Neural cell (in vitro differentiated cells): ENCODE measurements around the gene VPS8.

Experiments
- CTCF ChIP-seq: fragments of 450-650 bp; IDR thresholded peaks from 2 replicates; pipeline ENCODE4 v1.5.1; 2014; ENCODE audit warnings: antibody characterized with exemption, mild to moderate bottlenecking, moderate library complexity; ENCODE audit not compliant: poor library complexity, severe bottlenecking
- EP300 ChIP-seq: fragments of 450-650 bp; conservative IDR thresholded peaks from 2 replicates; pipeline ENCODE4 v1.6.1; 2014; ENCODE audit warnings: antibody characterized with exemption, mild to moderate bottlenecking, moderate library complexity; ENCODE audit not compliant: poor library complexity, severe bottlenecking
- EZH2 ChIP-seq: fragments of 200-600, 300-800 bp; shearing (Covaris generic), sonication (generic); IDR thresholded peaks from 2 replicates; pipeline ENCODE4 v1.6.1; 2014; ENCODE audit warnings: antibody characterized with exemption, low read length, borderline replicate concordance, mild to moderate bottlenecking; ENCODE audit not compliant: insufficient read depth, poor library complexity, severe bottlenecking
- MXI1 ChIP-seq: fragments of 450-650 bp; conservative IDR thresholded peaks from 2 replicates; pipeline ENCODE4 v1.6.1; 2014; ENCODE audit warnings: antibody characterized with exemption, mild to moderate bottlenecking; ENCODE audit not compliant: poor library complexity, severe bottlenecking
- RAD21 ChIP-seq: fragments of 450-650 bp; conservative IDR thresholded peaks from 2 replicates; pipeline ENCODE4 v1.6.1; 2014; ENCODE audit warnings: antibody characterized with exemption, mild to moderate bottlenecking, moderate library complexity
- REST ChIP-seq: IDR thresholded peaks from 2 replicates; pipeline ENCODE4 v1.6.1; 2012; ENCODE audit warnings: borderline replicate concordance
- TAF1 ChIP-seq: IDR thresholded peaks from 2 replicates; pipeline ENCODE4 v1.6.1; 2012; ENCODE audit warnings: low read depth

GRCh38 chr3:184977796-184978195 is 165.8 kb downstream of the VPS8 start:
- no peak for TF ChIP-seq RAD21
- TF ChIP-seq TAF1 = no peak
- no peak for TF ChIP-seq MXI1
- no peak for TF ChIP-seq CTCF
- TF ChIP-seq EP300 = no peak
- TF ChIP-seq REST = no peak
- TF ChIP-seq EZH2 = no peak
